Measurements from ENCODE around the gene SPOCK2.

DNA sequence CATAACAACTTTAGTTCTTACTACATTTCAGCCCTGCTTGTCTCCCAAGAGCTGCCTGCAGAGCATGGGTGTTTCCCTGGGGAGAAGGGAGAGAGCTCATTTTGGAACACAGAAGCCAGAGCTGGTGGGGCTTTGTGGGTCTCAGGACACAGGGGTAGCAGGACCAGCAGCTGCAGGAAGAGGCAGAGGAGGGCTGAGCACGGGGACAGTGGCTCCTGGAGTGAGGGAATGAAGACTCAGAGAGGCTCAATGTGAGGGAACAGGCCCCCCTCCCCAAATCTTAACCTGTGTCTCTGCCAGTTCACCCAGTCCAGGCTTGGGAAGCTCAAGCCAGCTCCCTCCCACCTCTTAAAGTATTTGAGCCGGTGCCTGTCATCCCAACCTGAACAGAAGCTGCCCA is 74.2 kb downstream of the SPOCK2 start:
- TF ChIP-seq, protein P1, sequence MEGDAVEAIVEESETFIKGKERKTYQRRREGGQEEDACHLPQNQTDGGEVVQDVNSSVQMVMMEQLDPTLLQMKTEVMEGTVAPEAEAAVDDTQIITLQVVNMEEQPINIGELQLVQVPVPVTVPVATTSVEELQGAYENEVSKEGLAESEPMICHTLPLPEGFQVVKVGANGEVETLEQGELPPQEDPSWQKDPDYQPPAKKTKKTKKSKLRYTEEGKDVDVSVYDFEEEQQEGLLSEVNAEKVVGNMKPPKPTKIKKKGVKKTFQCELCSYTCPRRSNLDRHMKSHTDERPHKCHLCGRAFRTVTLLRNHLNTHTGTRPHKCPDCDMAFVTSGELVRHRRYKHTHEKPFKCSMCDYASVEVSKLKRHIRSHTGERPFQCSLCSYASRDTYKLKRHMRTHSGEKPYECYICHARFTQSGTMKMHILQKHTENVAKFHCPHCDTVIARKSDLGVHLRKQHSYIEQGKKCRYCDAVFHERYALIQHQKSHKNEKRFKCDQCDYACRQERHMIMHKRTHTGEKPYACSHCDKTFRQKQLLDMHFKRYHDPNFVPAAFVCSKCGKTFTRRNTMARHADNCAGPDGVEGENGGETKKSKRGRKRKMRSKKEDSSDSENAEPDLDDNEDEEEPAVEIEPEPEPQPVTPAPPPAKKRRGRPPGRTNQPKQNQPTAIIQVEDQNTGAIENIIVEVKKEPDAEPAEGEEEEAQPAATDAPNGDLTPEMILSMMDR (conservative IDR thresholded peaks at IDR 0.05; ENCODE audit: low read length) = no peak
- TF ChIP-seq EZH2phosphoT487 (IDR thresholded peaks at IDR 0.05; ENCODE audit: borderline replicate concordance, low read depth, low read length) = no peak

All from OCI-LY7 (cell line).